Measurements from ENCODE around the gene HPD.

DNA sequence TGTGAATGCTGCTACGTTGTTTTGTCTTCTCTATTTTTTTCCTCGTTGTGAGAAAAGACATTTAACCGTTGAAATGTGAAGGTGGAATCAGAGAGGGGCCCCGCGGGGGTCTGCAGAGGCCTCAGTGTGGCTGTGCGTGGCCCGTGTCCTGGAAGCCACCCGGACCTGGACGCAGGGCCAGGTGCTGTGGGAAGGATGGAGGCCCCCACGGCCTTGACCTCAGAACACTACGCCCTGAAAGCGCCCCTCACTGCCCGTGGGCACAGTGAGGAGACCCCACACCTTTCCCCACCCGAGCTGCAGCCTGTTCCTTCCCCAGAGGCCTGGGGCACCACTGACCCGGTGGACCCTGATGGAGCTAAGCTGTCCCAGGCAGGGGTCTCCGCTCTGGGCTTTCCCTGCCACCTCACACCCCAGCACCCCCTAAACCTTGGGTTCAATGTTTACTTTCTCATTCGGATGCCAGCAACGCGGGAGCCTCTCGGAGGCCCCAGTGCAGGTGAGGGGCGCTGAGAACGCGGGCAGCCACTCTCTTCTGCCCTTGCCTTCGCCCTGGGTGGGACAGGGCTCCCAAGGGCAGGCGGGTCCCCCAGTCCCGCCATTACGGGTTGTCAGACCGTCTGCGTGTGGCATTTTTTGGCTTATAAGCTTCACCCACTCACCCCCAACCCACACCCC, 27.9 kb downstream of the HPD start:
- TF ChIP-seq EZH2 (IDR thresholded peaks at IDR 0.05) (no peak), POLR2AphosphoS5 (IDR thresholded peaks at IDR 0.05; ENCODE audit: borderline replicate concordance, low read depth, low read length) (no peak)
